HS-27A (cell line): ENCODE data around the gene CRPPA.
"Not testable (repeated sequence)": the region's sequence is repeated elsewhere in the genome, so short reads cannot be mapped to it uniquely, and the experiment has no call there.

Source experiments
- DNase-seq: peaks from one replicate; pipeline ENCODE4 v3.0.0-alpha.2; 2012; ENCODE audit warnings: low read depth, missing footprints

Gene CRPPA

GRCh38 chr7:16421333-16422102 lies at the start of gene CRPPA:
Gene CRPPA, minus strand, starts transcription at chr7:16421538. Its CDS starts 216 bp downstream, at chr7:16421322.
- DNase-seq = no peak

- no peak for DNase-seq
Measured at GRCh38 chr7:16465469-16466361, 44.4 kb upstream of the CRPPA start, which contains the start of gene SOSTDC1. Gene SOSTDC1, minus strand, starts transcription at chr7:16465738. Its CDS starts 70 bp downstream, at chr7:16465668.

DNA sequence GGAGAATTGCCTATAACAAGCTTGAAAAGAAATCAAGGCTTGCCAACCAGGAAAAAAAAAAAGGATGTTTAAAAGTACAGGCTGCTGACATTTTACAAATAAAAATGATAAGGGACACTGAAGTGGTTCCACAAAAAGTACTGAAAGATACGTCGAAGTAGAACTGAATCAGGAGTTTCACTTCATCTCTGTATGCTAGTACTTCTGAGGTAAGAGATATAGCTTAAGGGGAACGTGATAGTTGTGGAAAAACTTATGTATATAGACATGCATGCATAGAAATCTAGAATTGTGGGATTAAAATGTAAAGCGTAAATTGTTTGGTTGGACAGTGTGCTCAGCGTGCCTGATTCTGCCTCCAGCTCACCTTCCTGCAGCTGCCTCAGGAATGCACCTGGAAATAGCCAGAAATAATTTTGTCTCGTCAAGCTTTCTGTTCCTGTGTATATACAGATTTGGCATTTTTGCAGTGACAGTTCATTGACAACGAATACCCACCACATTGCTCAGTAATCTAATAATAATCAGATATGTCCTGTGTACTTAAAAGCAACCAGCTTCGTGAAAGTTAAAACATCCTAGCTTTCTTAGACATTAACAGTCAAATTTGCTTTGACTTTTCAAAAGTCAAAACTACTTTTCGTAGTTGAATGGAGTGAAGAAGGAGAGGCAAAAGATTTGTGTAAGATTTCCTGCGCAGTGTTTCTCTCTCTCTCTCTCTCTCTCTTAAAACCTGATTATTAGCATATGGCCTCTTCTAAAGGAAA lies 42.8 kb upstream of the CRPPA start:
- DNase-seq = no peak

GRCh38 chr7:16463520-16463919 lies 42.2 kb upstream of the CRPPA start:
- DNase-seq = no peak

GRCh38 chr7:16462431-16462889 lies 41.1 kb upstream of the CRPPA start:
- no peak for DNase-seq

DNA sequence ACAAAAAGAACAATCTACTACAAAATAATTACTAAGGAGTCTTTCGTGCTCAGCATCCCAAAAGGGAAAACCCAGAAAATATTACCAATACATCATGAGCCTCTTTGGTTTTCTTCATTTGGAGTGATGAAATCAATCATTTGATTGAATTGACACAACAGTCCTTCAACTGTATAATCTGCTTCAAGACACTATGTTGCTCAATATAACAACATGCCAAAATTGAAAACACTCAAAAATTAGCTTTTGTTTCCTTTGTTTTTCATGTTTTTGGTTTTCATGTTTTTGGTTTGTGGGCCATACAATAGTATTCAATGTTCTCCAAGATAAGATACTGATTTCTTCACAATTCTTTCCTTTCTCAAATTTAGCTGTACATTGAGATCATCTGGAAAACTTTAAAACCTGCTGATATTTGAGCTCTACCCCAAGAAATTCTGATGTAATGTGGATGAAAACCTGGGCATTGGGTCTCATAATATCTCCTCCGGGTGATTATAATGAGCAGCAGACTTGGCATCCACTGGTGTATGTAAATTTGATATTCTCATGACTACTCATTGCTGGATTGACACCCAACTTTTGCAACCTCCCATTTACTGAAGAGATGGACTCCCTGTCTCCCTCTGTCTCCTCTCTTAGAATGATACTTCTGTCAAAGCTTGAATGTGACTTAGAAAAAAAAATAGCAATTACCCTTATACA lies 39.6 kb upstream of the CRPPA start:
- DNase-seq = no peak

DNA sequence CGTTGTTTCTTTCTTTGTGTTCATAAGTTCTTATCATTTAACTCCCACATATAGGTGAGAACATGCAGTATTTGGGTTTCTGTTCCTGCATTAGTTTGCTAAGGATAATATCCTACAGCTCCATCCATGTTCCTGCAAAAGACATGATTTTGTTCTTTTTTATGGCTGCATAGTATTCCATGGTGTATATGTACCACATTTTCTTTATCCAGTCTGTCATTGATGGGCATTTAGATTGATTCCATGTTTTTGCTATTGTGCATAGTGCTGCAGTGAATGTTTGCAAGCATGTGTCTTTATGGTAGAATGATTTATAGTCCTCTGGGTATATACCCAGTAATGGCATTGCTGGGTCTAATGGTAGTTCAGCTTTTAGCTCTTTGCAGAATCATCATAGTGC lies 35.0 kb upstream of the CRPPA start:
- not testable (repeated sequence) for DNase-seq

GRCh38 chr7:16455591-16455990 lies 34.3 kb upstream of the CRPPA start:
- no peak for DNase-seq

- DNase-seq = no peak
Measured at GRCh38 chr7:16450366-16450765, 29.0 kb upstream of the CRPPA start.

DNA sequence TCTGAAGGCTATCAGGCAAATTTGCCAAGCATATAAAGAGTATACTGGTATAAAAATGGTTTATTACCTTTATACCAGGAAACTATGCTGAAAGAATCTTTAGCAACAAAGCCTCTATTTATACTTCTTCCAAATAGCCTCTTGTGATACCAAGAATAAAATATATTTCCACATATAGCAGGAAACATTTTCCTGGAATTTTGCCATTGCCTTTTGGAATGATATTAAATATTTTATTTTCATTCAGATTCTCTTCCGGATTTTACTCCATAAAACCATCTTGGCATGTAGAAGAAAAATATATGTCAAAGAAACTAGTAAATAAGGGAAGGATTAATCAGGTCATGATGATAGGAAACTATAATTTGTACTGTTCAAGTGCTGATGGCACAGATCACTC lies 26.5 kb upstream of the CRPPA start:
- DNase-seq = no peak

DNA sequence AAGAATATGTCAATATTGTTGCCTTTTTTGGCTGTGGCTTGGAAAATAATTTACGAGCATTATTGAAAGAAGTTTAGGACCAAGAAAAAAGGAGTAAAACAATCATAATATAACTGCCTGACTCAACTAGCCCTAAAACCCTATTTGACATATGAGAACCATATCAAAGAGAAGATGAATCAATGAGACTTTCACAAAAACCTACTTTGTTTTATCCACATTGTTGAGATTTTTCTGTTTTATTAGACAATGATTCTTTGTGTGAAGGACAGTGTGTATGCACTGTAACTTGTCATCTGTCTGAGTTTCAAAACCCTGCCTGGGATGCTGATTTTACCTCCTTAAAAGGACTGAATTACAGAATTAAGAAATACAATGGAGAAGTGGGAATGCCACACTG lies 25.2 kb upstream of the CRPPA start:
- no peak for DNase-seq

- not testable (repeated sequence) for DNase-seq
Measured at GRCh38 chr7:16443871-16444270, 22.5 kb upstream of the CRPPA start.

DNA sequence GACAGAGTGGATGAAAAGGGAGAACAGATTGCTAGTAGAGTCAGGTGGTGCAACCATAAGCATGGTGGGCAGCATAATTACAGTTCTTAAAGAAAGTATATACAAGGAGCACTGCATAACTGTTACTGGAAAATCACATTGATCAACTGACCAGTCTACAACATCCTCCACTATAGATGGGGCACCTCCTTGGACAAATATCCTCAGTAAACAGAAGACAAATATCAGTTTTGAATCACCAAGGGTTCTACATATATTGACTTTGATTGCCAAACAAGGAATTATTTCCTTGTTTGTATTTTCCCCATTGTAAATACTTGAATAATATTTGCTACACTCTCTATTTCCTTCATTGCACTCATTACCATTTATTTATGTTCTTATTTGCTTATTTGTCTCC lies 17.6 kb upstream of the CRPPA start:
- DNase-seq = no peak

- DNase-seq = no peak
Measured at GRCh38 chr7:16436306-16436705, 15.0 kb upstream of the CRPPA start.

DNA sequence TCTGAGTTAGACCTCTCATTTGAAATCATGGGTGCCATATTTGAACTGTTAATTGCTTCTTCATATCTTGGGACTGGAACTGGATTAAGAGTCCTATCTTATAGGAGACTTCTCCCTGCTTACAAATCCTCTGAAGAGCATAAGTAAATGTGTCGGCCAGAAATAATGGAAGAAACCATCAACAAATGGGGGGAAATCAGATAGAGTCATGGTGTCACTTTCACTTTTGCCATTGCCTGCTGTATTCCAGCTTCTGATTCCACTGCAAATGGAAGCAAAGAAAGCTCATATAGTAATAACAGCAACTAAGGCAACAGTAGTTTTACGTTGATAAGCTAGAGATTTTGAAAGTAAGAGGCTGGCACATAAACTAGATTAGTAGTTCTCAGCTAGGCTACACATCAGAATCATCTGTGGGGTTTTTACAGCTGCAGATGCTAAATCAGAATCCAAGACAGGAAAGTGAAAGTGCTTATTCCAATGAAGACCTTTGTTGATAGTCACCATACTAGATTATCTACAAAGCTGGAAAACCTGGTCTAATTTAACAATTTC lies 12.3 kb upstream of the CRPPA start:
- no peak for DNase-seq

DNA sequence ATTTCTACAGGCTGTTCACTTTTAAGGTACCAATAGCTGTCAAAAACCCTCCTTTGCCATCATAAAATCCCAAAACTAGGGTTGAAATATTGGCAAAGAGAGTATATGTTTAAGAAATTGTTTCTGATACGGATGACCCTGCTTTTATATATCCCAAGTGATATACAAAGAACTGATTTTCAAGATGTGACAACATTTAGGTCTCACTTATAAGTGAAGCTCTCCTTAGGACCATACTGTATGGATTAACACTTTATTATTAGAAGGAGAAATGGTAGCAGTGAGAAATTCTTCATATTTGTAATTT lies 11.0 kb upstream of the CRPPA start:
- DNase-seq = no peak

GRCh38 chr7:16431646-16432424 lies 10.5 kb upstream of the CRPPA start:
- DNase-seq = no peak

DNA sequence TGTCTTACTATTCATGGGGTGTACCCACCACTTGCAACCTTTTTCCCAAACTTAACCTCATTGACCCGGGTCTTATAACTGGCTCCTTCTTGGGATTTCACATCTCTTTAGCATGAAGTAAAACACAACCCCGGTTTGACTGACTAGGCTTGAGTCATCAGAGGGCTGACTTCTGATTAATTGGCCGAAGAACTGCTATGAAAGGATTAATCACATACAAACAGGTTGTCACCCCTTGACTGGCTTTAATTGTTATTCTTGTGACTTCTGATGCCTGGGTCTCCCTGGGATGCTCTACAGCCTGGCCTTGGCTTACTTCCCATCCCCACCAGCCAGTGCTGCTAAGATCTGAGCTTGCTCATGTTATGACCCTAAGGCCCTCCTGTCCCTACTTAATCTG lies 8.8 kb upstream of the CRPPA start:
- DNase-seq = no peak

DNA sequence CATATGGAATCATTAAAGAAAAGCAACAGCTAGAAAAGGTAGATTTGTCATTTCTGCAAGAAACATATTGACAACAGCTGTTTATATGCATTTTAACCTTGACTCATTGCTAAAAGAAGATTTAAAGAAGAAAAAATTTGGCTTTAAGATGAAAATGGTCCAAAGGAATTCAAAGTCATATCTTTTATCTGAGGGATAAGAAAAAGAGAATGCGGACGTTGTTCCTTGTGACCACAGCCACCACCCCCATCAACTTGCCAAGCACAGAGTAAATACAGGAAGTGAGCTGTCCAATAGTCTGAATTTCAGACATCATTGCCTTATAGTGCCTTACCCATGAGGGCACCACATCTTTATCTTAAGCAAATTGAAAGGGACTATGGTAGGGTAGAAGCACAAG lies 7.3 kb upstream of the CRPPA start:
- DNase-seq = peak; percentile 59

DNA sequence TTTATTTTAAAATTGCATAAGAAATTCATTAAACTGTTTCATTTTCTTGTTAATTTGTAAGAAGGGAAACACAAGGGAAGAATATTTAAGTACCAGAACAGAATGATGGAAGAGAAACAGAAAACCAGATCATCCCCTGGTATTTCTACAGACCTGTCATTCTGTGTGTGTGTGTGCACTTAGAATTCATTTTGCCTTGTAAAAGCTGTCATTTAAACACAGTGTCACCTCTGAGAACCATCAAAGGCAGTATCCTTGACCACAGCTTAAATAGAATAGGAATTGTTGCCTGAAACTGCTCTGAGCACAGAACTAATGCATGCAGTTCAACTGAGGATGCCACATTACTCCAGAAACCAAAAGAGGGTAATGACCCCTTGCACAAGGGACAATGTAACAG lies 6.8 kb upstream of the CRPPA start:
- DNase-seq = no peak

GRCh38 chr7:16423761-16424160 lies 2.4 kb upstream of the CRPPA start:
- DNase-seq = no peak
